RCC 7860 (cell line): ENCODE measurements around the gene GPR89A.
"Not testable (repeated sequence)": the region's sequence is repeated elsewhere in the genome, so short reads cannot be mapped to it uniquely, and the experiment has no call there.

ENCODE experiments used
- DNase-seq: peaks from one replicate; pipeline ENCODE4 v3.0.0-alpha.2; 2015; ENCODE audit warnings: low spot score
- FAIRE-seq: peaks from 2 replicates; lab custom pipeline; 2012; peaks lifted over from hg19 to GRCh38; lab: Jason Lieb, UNC

The GPR89A gene

DNA sequence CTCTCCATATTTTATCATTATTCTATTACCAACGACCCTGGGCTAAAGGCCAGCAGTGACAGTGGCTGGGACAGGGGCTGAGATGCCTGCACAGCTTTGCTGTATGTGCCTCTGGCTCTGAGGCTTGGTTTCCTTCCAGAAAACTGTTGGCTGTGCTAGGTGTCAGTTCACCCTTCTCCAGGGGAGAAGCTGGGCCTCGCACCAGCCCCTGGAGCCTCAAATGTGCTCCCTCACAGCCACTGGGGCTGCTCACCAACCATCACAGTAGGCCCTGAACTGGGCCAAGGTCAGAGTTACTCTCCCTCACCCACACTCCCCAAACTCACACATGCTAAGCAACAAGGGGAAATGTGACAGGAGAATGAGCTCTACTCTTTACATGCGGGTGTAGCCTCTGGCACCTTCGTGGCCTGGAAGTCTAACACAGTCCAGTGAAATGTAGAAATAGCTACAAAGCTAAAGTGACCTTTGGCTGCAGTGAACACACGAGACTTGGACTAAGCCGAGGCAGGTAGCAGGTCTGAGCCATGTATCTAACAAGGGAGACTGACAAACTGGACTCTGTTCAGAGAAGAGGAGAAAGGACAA is 106.8 kb downstream of the GPR89A start:
- FAIRE-seq (no peak), DNase-seq (no peak)

DNA sequence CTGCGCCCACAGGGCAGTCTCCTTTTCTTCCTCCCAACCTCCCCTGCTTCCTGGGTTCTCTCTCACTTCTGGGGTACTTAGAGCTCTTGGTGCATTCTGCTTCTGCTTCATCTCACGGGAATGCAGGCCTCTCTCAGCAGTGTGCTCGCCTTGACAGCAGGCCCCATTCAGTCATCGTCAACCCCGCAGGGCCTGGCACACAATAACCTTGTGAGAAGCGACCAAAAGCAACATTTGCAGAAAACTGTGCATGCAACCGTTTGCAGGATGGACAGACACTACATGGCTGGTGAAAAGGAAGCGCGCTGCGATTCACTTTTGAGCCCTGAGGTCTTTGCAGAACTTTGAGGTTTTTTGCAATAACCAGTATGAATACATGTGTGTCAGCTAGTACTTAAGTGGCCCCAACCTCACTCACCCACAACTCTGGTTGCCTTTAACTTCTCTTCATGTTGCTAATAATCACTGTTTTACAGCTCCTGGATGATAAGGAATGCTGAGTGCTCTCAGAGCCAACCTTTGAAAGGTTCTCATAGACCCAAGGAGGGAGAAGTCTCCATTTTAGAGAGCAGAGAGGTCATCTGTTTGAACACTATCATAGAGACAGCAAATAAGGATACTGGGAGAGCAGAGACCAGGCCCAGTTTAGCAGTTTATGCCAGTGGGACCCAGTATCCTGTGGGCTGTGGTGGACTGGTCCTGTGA is 109.0 kb downstream of the GPR89A start:
- DNase-seq (no peak), FAIRE-seq (no peak)

DNA sequence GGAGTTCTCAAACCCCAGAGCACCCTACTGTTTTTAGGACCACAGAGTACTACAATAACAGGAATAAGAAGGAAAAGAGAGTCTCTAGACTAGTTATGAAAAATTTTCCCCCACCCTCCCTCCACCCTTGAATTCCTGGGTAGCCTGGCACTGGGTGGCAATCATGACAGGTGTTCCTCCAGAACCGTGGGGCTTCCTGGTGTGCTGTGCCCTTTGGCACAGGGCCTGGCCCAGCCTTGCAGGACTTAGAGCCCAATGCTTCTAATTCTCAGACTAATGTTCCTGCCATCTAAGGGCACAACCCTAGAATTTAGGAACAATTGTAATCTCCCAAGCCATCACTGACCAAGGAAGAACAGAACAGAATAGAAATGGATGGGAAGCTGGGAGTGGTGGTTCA is 110.0 kb downstream of the GPR89A start:
- DNase-seq = no peak
- FAIRE-seq = no peak

DNA sequence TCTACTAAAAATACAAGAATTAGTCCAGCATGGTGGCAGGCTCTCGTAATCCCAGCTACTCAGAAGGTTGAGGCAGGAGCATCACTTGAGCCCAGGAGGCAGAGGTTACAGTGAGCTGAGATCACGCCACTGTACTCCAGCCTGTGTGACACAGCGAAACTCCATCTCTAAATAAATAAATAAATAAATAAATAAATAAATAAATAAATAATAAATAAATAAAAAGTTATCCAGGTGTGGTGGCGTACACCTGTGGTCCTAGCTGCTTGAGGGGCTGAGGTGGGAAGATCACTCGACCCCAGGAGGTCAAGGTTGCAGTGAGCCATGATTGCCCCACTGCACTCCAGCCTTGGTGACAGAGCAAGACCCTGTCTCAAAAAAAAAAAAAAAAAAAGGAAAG is 110.7 kb downstream of the GPR89A start:
- not testable (repeated sequence) for DNase-seq, FAIRE-seq

DNA sequence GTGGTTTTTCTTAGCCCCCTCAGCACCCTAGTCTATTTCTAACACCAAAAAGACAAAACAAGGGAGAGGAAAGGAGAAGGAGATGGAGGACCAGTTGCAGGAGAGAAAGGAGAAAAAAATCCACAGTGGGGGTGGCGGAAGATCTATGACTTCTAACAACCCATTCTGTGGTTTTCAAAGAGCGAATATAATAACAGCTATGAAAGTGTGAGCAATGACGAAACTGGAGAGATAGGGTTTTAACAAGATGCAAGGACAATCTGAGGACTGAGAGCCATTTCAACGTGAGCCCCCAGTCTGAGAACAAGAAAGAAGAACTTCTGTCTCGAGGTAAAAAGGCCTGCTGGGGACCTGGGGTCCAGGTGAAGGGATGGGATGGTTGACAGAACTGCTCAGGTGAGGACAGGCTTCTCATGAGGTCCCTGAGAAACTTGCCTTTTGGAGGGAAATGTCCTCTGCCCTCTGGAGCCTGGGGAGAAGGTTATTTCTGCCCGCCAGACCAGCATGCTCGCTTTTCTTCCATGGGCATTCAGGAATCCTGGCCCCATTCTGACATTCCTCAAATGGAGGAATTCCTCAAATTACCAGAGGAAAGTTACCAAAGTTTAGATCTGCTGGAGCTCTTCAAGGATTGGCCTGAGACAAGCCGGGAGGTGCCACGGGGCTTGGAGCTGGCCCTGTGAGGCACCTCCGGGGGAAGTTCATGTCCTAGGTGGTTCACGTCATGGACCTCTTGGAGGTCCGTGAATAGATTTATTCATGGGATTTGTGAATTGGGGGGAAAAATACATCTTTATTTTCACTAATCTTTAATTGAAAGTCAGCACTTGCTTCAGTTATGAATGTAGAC is 111.7 kb downstream of the GPR89A start, which contains the start of gene CD160:
TSS of gene CD160 (plus strand) at position 270 of the 850 bp plus-strand sequence. CDS start 8,829 bp downstream, outside the sequence.
- FAIRE-seq = no peak
- no peak for DNase-seq
